Endothelial cell of umbilical vein (primary cell): Measurements from ENCODE around the gene FAM98C.

Source experiments
- CTCF ChIP-seq, 2 donors: IDR thresholded peaks; 1 replicate in 1 of 2; 2 replicates in 1 of 2; pipeline ENCODE4 v1.5.1; 2011; ENCODE audit warnings: low read length in 2 of 2, mild to moderate bottlenecking in 2 of 2, moderate library complexity in 2 of 2, control low read depth in 1 of 2, inconsistent platforms in 1 of 2, low read depth in 1 of 2; ENCODE audit not compliant: insufficient read depth in 1 of 2; ENCODE audit errors: extremely low read depth in 1 of 2
- EZH2 ChIP-seq: IDR thresholded peaks from 2 replicates; pipeline ENCODE4 v1.6.1; 2012; ENCODE audit warnings: borderline replicate concordance, low read depth, mild to moderate bottlenecking, moderate library complexity, low read length, inconsistent platforms; ENCODE audit not compliant: severe bottlenecking
- FOS ChIP-seq: IDR thresholded peaks from 2 replicates; pipeline ENCODE4 v1.6.1; 2011; ENCODE audit warnings: mild to moderate bottlenecking, low read length, moderate library complexity, borderline replicate concordance; ENCODE audit not compliant: insufficient read depth
- JUN ChIP-seq: IDR thresholded peaks from 2 replicates; pipeline ENCODE4 v1.6.1; 2011; ENCODE audit warnings: borderline replicate concordance, low read depth; ENCODE audit not compliant: insufficient read length, insufficient read depth
- MAX ChIP-seq: IDR thresholded peaks from 2 replicates; pipeline ENCODE4 v1.6.1; 2011; ENCODE audit not compliant: insufficient read depth, insufficient read length
- MYC ChIP-seq: IDR thresholded peaks from one replicate; pipeline ENCODE4 v1.6.1; 2011; ENCODE audit warnings: mild to moderate bottlenecking, low read depth, low read length
- POLR2A ChIP-seq: IDR thresholded peaks from 2 replicates; pipeline ENCODE4 v1.6.1; 2012; ENCODE audit warnings: low read depth, mild to moderate bottlenecking, control low read depth, low read length
- POLR2AphosphoS5 ChIP-seq: IDR thresholded peaks from 2 replicates; pipeline ENCODE4 v1.6.1; 2012; ENCODE audit warnings: low read depth, mild to moderate bottlenecking, control low read depth, low read length, moderate library complexity; ENCODE audit not compliant: insufficient read depth

- TF ChIP-seq POLR2A = no peak
- no peak for TF ChIP-seq EZH2
- no peak for TF ChIP-seq CTCF (IDR thresholded peaks at IDR 0.05; ENCODE audit: extremely low read depth in 1 of 2, insufficient read depth in 1 of 2, low read depth in 1 of 2, low read length in 2 of 2)
- no peak for TF ChIP-seq MYC
- no peak for TF ChIP-seq FOS
- TF ChIP-seq POLR2AphosphoS5 = no peak
- TF ChIP-seq JUN = no peak
- TF ChIP-seq MAX = no peak
These were observed 38.9 kb downstream of the FAM98C start for GRCh38 chr19:38441657-38442348.
